Dendritic cell treated with granulocyte-macrophage colony-stimulating factor and Interleukin-4, amounts not matched to agents 40 ng/mL and 50 ng/mL, for 4 days (primary cell): Measurements from ENCODE around the gene APOO.
A peak's percentile ranks its signal among the peaks of the same experiment; 100 is the strongest.

Experiments used
- H3K27ac Mint-ChIP-seq: one replicate; pipeline ENCODE4 v1.8.0; 2022; ENCODE audit warnings: mild to moderate bottlenecking, mixed read lengths
- H3K27me3 Mint-ChIP-seq: one replicate; pipeline ENCODE4 v1.8.0; 2022; ENCODE audit warnings: mild to moderate bottlenecking, mixed read lengths
- H3K36me3 Mint-ChIP-seq: one replicate; pipeline ENCODE4 v1.8.0; 2022; ENCODE audit warnings: low read depth, mixed read lengths
- H3K4me1 Mint-ChIP-seq: one replicate; pipeline ENCODE4 v1.8.0; 2022; ENCODE audit warnings: low read depth, mixed read lengths
- H3K4me3 Mint-ChIP-seq: one replicate; pipeline ENCODE4 v1.8.0; 2022; ENCODE audit warnings: mild to moderate bottlenecking, moderate library complexity, mixed read lengths
- H3K9me3 Mint-ChIP-seq: one replicate; pipeline ENCODE4 v1.8.0; 2022; ENCODE audit warnings: mixed read lengths
- intact Hi-C: fragments of 100-400 bp; cut with micrococcal nuclease; formaldehyde crosslinking; loops from one replicate; pipeline ENCODE4 v1.15.0; 2022

Gene APOO

DNA sequence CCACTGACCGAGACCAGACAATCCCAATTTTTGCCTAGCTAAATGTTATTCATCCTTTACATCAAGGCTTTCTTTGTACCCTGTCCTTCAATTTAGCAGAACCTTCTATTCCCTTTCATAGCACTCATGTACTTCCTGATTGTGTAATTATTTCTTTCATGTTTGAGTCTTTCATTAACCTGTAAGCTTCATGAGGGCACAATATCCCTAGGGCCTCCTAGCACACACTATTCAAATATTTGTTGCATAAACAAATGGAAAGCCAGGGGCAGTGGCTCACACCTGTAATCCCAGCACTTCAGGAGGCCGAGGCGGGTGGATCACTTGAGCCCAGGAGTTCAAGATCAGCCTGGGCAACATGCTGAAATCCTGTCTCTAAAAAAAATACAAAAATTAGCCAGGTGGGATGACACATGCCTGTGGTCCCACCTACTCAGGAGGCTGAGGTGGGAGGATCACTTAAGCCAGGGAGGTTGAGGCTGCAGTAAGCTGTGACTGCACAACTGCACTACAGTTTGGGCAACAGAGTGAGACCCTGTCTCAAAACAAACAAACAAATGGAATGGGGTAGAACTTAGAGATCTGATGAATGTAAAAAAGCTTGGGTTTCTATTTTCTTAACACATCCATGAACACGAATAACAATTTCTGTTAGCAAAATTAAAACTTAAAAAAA, 65.8 kb downstream of the APOO start:
- intact Hi-C loops = loop anchor here (5.0 kb wide), 1 partner anchor 60 kb away; no protein-coding TSS in a partner anchor
- Mint-ChIP-seq H3K36me3 (peaks cover 4% of the 10 kb centered on the region), H3K27ac (peak overlapping the region; percentile 53), H3K4me3 (no peak overlapping the region), H3K27me3 (no peaks in the 10 kb centered on the region), H3K9me3 (no peaks in the 10 kb centered on the region), H3K4me1 (peaks cover 54% of the 10 kb centered on the region)

DNA sequence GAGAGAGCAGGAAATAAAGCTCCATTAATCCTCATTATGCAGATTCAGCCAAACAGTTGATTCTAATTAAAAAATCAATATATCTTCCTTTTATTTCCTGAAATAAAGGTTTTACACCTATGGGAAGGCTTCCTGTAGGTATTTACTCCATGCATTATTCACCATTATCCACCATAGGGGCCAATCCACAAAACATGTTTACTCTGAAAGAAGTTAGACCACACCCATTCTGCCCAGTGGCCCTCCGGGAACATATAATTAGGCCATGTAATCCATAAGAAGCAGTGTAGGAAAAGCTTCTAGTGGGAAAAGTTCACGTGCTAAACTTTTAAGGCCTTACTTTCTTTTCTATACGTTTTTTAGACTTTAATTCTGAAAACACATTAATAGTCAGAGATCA, 67.1 kb downstream of the APOO start:
- intact Hi-C loops = loop anchor here (5.0 kb wide), 1 partner anchor 62 kb away; no protein-coding TSS in a partner anchor
- Mint-ChIP-seq H3K4me3 (no peak overlapping the region), H3K27me3 (no peaks in the 10 kb centered on the region), H3K4me1 (peaks cover 55% of the 10 kb centered on the region), H3K27ac (peak overlapping the region; percentile 17), H3K36me3 (peaks cover 4% of the 10 kb centered on the region), H3K9me3 (no peaks in the 10 kb centered on the region)

DNA sequence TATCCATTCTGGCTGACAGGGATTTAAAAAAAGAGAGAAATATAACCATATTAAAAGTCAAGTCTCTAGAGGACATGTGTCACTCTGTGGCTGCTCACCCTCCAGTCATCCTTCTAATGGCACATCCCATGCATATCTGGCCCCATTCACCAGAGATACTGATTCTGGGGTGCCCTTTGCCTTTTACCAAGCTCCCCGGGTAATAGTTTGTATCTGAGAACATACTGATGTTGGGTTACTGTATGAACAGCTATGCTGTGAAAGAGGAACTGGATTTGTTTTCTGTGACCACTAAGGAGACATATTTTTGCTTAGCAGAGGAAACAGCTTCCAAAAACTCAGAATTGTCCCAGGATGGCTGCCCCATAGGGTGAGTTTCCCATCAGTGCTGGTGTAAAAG, 68.8 kb downstream of the APOO start:
- peaks cover 42% of the 10 kb centered on the region for H3K4me1 Mint-ChIP-seq
- intact Hi-C loops = no loop called here
- H3K9me3 Mint-ChIP-seq = no peaks in the 10 kb centered on the region
- H3K4me3 Mint-ChIP-seq = no peak overlapping the region
- H3K27me3 Mint-ChIP-seq = no peaks in the 10 kb centered on the region
- H3K27ac Mint-ChIP-seq = peak overlapping the region; percentile 84
- peaks cover 4% of the 10 kb centered on the region for H3K36me3 Mint-ChIP-seq

DNA sequence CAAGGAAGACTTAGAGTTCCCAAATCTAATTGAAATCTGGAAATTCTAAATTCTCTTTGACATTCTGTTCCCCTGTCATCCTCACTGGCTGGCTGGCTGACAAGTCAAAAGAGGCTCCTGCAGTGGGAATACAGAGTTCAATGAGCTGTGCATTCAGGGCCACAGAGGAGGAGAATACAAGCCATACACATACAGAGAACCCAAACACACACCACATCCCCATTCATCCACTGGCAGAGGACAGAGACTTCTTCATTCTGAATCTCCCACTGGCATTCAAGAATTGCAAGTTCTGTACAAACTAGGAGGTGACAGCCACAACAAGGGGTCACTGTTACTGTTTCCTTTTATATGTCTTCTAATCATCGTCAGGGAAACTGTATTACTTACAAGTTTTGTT, 75.0 kb downstream of the APOO start:
- Mint-ChIP-seq H3K4me1 (peaks cover 14% of the 10 kb centered on the region), H3K4me3 (no peak overlapping the region), H3K27ac (peak overlapping the region; percentile 55), H3K36me3 (no peaks in the 10 kb centered on the region), H3K27me3 (no peaks in the 10 kb centered on the region), H3K9me3 (no peaks in the 10 kb centered on the region)
- intact Hi-C loops = loop anchor here (1.0 kb wide), 1 partner anchor 19 kb away; no protein-coding TSS in a partner anchor

DNA sequence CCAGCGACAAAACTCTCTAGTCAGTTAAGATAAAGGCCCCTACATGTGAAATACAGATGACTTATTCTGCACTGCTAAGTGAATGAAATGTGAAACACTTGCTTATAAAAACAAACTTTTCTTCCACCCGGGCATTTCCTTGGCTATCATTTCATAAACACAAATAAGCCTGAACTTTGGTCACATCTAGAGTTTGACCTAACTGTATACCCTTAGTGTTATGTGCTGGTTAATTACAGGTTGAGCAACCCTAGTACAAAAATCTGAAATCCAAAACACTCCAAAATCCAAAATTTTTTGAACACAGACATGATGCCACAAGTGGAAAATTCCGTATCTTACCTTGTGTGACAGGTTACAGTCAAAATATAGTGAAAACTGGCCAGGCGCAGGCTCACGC, 78.9 kb downstream of the APOO start:
- no peak overlapping the region for H3K4me3 Mint-ChIP-seq
- no peaks in the 10 kb centered on the region for H3K9me3 Mint-ChIP-seq
- intact Hi-C loops = no loop called here

DNA sequence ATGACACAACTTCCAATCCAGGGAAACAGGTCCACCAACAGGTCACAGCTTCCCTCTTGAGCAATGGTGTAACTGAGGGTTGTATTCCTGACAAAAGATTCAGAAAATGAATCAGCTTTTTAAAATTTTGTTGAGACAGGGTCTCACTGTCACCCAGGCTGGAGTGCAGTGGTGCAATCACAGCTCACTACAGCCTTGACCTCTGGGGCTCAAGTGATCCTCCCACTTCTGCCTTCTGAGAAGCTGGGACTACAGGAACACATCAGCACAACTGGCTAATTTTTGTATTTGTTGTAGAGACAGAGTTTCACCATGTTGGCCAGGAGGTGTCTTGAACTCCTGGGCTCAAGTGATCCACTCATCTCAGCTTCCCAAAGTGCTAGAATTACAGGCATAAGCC, 81.1 kb downstream of the APOO start:
- peaks cover 10% of the 10 kb centered on the region for H3K4me1 Mint-ChIP-seq
- no peaks in the 10 kb centered on the region for H3K9me3 Mint-ChIP-seq
- H3K27ac Mint-ChIP-seq = no peak overlapping the region
- H3K27me3 Mint-ChIP-seq = no peaks in the 10 kb centered on the region
- no peaks in the 10 kb centered on the region for H3K36me3 Mint-ChIP-seq
- intact Hi-C loops = no loop called here
- H3K4me3 Mint-ChIP-seq = no peak overlapping the region

More for the DNA sequence above, 78.9 kb downstream of the APOO start:
- no peaks in the 10 kb centered on the region for H3K27me3 Mint-ChIP-seq
- H3K27ac Mint-ChIP-seq = no peak overlapping the region
- peaks cover 19% of the 10 kb centered on the region for H3K4me1 Mint-ChIP-seq
- H3K36me3 Mint-ChIP-seq = no peaks in the 10 kb centered on the region

DNA sequence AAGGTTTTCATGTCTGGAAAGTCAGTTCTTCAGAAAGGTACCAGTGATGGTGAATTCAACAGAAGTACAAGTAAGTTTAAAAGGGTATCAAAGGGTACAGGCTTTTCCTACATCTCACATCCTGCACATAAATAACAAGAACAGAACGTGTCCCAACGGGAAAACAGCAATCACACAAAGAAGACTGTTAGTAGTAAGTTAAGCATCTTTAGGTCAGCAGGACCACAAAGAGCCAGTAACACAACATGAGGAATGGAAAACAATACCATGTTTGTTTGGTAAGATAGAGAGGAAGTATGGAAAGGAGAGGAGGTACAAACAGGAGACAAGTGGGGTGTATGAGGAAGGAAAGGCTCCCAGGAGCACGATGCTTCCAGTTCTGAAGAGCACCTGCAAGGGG, 81.5 kb downstream of the APOO start:
- Mint-ChIP-seq H3K36me3 (no peaks in the 10 kb centered on the region), H3K9me3 (no peaks in the 10 kb centered on the region), H3K4me3 (no peak overlapping the region), H3K4me1 (peaks cover 10% of the 10 kb centered on the region), H3K27me3 (no peaks in the 10 kb centered on the region), H3K27ac (no peak overlapping the region)
- intact Hi-C loops = no loop called here

DNA sequence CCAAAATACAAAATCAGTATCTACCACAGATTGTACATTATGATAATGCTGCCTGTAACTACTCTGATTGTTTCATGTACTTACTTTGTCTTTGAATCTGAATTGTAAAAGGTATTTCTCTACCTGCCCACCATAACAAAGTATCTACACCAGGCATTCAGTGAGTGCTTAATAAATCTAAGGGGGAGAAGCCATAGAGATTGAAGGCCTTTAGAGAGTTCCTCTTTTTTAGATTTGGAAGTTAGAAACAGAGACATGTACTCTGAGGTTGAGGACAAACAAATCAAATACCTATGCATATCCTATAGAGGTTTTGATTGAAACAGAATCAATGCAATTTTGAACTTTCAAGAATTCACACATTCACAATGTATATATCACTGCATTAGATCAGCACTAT, 82.1 kb downstream of the APOO start:
- H3K9me3 Mint-ChIP-seq = no peaks in the 10 kb centered on the region
- peaks cover 10% of the 10 kb centered on the region for H3K4me1 Mint-ChIP-seq
- no peaks in the 10 kb centered on the region for H3K27me3 Mint-ChIP-seq
- intact Hi-C loops = no loop called here
- no peaks in the 10 kb centered on the region for H3K36me3 Mint-ChIP-seq
- H3K4me3 Mint-ChIP-seq = no peak overlapping the region
- H3K27ac Mint-ChIP-seq = no peak overlapping the region

DNA sequence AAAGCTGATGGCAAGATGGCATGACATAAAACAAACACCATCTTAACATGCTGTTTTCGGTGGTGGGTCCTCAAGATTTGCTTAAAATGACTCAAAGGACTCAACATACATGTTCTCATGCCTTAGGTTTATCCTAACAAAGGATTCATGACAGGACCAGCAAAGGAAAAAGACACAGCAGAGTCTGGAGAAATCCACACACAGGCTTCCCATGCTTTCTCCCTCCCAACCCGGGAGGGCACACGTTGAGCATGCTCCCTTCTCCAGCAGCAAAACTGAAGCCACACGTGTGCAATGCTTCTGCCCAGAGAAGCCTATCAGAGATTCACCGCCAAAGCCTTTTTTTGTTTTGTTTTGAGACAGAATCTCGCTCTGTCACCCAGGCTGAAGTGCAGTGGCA, 84.9 kb downstream of the APOO start:
- Mint-ChIP-seq H3K9me3 (no peaks in the 10 kb centered on the region), H3K36me3 (no peaks in the 10 kb centered on the region), H3K27ac (no peak overlapping the region), H3K4me3 (no peak overlapping the region), H3K27me3 (no peaks in the 10 kb centered on the region), H3K4me1 (peaks cover 10% of the 10 kb centered on the region)
- intact Hi-C loops = no loop called here

DNA sequence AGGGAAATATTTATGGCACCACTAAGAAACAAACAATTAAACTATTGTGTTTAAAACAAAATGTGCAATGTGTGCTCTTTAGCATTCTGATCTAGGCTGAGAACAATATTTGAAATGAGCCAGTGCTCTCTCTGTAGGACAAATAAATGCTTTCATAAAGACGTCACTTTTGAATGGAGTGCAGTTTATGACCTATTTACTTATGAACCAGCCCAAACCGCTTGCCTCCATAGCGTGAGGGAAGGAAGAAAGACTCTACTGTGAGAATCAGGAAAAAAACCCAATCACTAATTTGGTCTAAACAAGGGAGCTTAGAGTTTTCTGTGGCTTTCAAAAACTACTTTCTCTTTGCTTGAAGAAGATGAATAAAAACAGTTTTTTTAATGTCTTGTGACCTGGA, 85.3 kb downstream of the APOO start:
- H3K27ac Mint-ChIP-seq = no peak overlapping the region
- no peaks in the 10 kb centered on the region for H3K9me3 Mint-ChIP-seq
- peaks cover 12% of the 10 kb centered on the region for H3K4me1 Mint-ChIP-seq
- H3K36me3 Mint-ChIP-seq = no peaks in the 10 kb centered on the region
- intact Hi-C loops = no loop called here
- H3K27me3 Mint-ChIP-seq = no peaks in the 10 kb centered on the region
- H3K4me3 Mint-ChIP-seq = no peak overlapping the region

DNA sequence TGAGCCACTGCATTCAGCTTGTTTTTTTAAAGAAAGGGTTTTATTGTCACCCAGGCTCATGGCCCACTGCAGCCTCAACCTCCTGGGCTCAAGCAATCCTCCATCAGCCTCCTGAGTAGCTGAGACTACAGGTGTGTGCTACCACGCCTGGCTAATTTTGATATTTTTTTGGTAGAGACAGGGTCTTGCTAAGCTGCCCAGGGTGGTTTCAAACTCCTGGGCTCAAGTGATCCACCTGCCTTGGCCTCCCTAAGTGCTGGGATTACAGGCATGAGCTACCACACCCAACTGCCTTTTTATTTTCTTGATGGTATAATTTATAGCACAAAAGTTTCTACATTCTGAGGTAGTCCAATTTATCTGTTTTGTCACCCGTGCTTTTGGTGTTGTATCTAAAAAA, 85.9 kb downstream of the APOO start:
- intact Hi-C loops = no loop called here
- Mint-ChIP-seq H3K27me3 (no peaks in the 10 kb centered on the region), H3K4me3 (no peak overlapping the region), H3K36me3 (no peaks in the 10 kb centered on the region), H3K27ac (no peak overlapping the region), H3K9me3 (no peaks in the 10 kb centered on the region), H3K4me1 (peaks cover 18% of the 10 kb centered on the region)

DNA sequence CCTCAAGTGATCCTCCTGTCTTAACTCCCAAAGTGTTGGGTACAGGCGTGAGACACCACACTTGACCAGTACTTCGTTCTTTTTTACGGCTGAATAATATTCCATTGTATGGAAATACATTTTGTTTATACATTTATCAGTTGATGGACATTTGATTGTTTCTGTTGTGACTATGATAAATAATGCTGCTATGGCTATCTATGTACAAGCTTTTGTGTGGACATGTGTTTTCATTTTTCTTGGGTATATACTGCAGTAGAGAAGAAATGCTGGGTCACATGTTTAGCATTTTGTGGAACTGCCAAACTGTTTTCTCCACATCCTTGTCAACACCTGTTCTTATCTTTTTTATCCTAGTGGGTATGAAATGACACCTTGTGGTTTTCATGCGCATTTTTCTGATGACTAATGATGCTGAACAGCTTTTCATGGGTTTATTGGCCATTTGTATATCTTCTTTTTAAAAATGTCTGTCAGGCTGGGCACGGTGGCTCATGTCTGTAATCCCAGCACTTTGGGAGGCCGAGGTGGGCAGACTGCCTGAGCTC, 87.4 kb downstream of the APOO start:
- no peak overlapping the region for H3K4me3 Mint-ChIP-seq
- no peak overlapping the region for H3K27ac Mint-ChIP-seq
- no peaks in the 10 kb centered on the region for H3K36me3 Mint-ChIP-seq
- no peaks in the 10 kb centered on the region for H3K27me3 Mint-ChIP-seq
- H3K4me1 Mint-ChIP-seq = peaks cover 7% of the 10 kb centered on the region
- H3K9me3 Mint-ChIP-seq = no peaks in the 10 kb centered on the region
- intact Hi-C loops = no loop called here

DNA sequence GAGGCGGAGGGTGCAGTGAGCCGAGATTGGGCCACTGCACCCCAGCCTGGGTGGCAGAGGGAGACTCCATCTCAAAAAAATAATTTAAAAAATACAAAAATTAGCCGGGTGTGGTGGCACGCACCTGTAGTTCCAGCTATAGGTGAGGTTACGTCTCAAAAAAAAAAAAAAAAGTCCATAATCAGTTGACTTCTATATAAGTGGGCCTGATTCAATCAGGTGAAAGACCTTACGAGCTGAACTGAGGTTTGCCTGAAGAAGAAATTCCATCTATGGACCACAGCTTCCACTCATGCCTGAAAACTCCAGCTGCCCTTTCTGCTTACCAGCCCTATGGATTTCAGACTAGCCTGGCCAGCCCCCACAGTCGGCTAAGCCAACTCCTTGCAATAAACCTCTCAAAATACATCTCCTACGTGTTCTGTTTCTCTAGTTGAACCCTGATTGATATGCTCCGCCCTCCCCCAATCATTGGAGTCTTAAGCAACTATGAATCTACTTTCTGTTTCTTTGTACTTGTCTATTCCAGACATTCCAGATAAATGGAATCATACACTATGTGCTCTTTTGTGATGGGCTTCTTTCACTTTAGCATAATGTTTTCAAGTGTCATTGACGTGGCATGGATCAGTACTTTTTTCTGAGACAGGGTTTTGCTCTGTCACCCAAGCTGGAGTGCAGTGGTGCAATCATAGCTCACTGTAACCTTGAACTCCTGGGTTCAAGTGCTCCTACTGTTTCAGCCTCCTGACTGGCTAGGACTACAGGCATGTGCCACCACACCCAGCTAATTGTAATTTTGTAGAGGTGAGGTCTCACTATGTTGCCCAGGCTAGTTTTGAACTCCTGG, 88.1 kb downstream of the APOO start:
- no peaks in the 10 kb centered on the region for H3K9me3 Mint-ChIP-seq
- no peak overlapping the region for H3K27ac Mint-ChIP-seq
- H3K4me1 Mint-ChIP-seq = peaks cover 7% of the 10 kb centered on the region
- no peaks in the 10 kb centered on the region for H3K27me3 Mint-ChIP-seq
- H3K36me3 Mint-ChIP-seq = no peaks in the 10 kb centered on the region
- intact Hi-C loops = no loop called here
- H3K4me3 Mint-ChIP-seq = no peak overlapping the region

DNA sequence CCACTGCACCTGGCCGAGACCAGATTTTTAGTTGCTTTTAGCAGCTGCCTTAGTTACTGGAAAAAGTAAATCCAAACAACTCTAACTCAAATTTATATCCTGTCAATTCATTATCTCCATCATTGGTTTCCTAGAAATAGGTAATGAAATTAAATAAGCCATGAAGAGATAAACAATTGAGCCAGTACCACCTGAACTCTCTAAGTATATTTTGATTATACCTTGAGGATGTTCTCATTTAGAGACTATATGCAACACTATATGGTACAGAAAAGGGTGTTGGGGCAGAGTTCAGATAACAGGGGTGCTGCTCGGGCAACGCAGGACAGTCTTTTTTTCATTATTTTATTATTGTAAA, 89.8 kb downstream of the APOO start:
- intact Hi-C loops = no loop called here
- Mint-ChIP-seq H3K4me1 (peaks cover 7% of the 10 kb centered on the region), H3K27me3 (no peaks in the 10 kb centered on the region), H3K4me3 (no peak overlapping the region), H3K36me3 (no peaks in the 10 kb centered on the region), H3K27ac (no peak overlapping the region), H3K9me3 (no peaks in the 10 kb centered on the region)
